Measurements from ENCODE around the gene CRY2.
A peak's percentile ranks its signal among the peaks of the same experiment; 100 is the strongest.
"Not testable (repeated sequence)": the region's sequence is repeated elsewhere in the genome, so short reads cannot be mapped to it uniquely, and the experiment has no call there.

Gene CRY2
- total RNA-seq = 39.6 to 87.4 reads per million in 2 experiments

- peak; percentile 98 for DNase-seq (ENCODE audit: low read depth)
These were observed at the start of gene CRY2 for GRCh38 chr11:45846974-45847910. Gene CRY2, plus strand, starts transcription at chr11:45847475. Its CDS starts 16 bp downstream, at chr11:45847491.

- DNase-seq (ENCODE audit: low read depth) = no peak
These were observed 48.4 kb upstream of the CRY2 start for GRCh38 chr11:45798793-45799441.

GRCh38 chr11:45799562-45799961 is 47.7 kb upstream of the CRY2 start:
- DNase-seq (ENCODE audit: low read depth) = no peak

GRCh38 chr11:45800261-45800660 is 47.0 kb upstream of the CRY2 start:
- no peak for DNase-seq (ENCODE audit: low read depth)

- no peak for DNase-seq (ENCODE audit: low read depth)
These were observed 45.5 kb upstream of the CRY2 start for GRCh38 chr11:45801723-45802315.

GRCh38 chr11:45802531-45803317 is 44.6 kb upstream of the CRY2 start:
- no peak for DNase-seq (ENCODE audit: low read depth)

GRCh38 chr11:45803971-45804760 is 43.1 kb upstream of the CRY2 start:
- peak; percentile 54 for DNase-seq (ENCODE audit: low read depth)

GRCh38 chr11:45804761-45805304 is 42.4 kb upstream of the CRY2 start, which contains the start of gene SLC35C1:
Gene SLC35C1, plus strand, starts transcription at chr11:45805149. Its CDS starts 653 bp downstream, at chr11:45805802.
- DNase-seq (ENCODE audit: low read depth) = peak; percentile 94

- DNase-seq (ENCODE audit: low read depth) = no peak
These were observed 41.8 kb upstream of the CRY2 start for GRCh38 chr11:45805305-45806071.

- no peak for DNase-seq (ENCODE audit: low read depth)
These were observed 41.0 kb upstream of the CRY2 start for GRCh38 chr11:45806072-45806933.

- no peak for DNase-seq (ENCODE audit: low read depth)
These were observed 40.1 kb upstream of the CRY2 start for GRCh38 chr11:45806937-45807791.

GRCh38 chr11:45807792-45808238 is 39.5 kb upstream of the CRY2 start:
- DNase-seq (ENCODE audit: low read depth) = no peak

- not testable (repeated sequence) for DNase-seq (ENCODE audit: low read depth)
These were observed 38.8 kb upstream of the CRY2 start for GRCh38 chr11:45808427-45808826.

GRCh38 chr11:45809456-45810395 is 37.5 kb upstream of the CRY2 start:
- DNase-seq (ENCODE audit: low read depth) = no peak

- no peak for DNase-seq (ENCODE audit: low read depth)
These were observed 36.7 kb upstream of the CRY2 start for GRCh38 chr11:45810431-45811108.

- DNase-seq (ENCODE audit: low read depth) = no peak
These were observed 36.2 kb upstream of the CRY2 start for GRCh38 chr11:45811109-45811435.

All from T follicular helper cell (primary cell).